SK-N-SH treated with all-trans-retinoic acid at 6 μM for 48 hours (cell line): ENCODE measurements around the gene CACNA2D3.

ENCODE experiments used
- ATAC-seq: fragments of 200-7000 bp; cut with Tn5 transposase; 3 replicates; pipeline ENCODE4 v1.9.1; 2020; ENCODE audit warnings: mild to moderate bottlenecking, moderate library complexity
- ARNTL ChIP-seq: fragments of 450-650 bp; formaldehyde crosslinking; IDR thresholded peaks from 2 replicates; pipeline ENCODE4 v1.5.0; 2020; ENCODE audit warnings: low read depth, mild to moderate bottlenecking, moderate library complexity, borderline replicate concordance
- BACH2 ChIP-seq: fragments of 250-450 bp; sonication (Bioruptor Pico); IDR thresholded peaks from 2 replicates; pipeline ENCODE4 v1.9.0; 2021; ENCODE audit warnings: mild to moderate bottlenecking, borderline replicate concordance
- CREB5 ChIP-seq: fragments of 250-450 bp; sonication (Bioruptor Pico); IDR thresholded peaks from 2 replicates; pipeline ENCODE4 v1.5.1; 2020; ENCODE audit warnings: low read depth, mild to moderate bottlenecking, moderate library complexity
- CSDC2 ChIP-seq: fragments of 250-450 bp; sonication (Bioruptor Pico); IDR thresholded peaks from 2 replicates; pipeline ENCODE4 v1.5.0; 2020; ENCODE audit warnings: mild to moderate bottlenecking, moderate library complexity
- ESRRG ChIP-seq: fragments of 250-450 bp; sonication (Bioruptor Pico); IDR thresholded peaks from 2 replicates; pipeline ENCODE4 v1.6.1; 2021; ENCODE audit warnings: mild to moderate bottlenecking
- GLIS3 ChIP-seq: fragments of 250-450 bp; sonication (Bioruptor Pico); IDR thresholded peaks from 2 replicates; pipeline ENCODE4 v1.5.0; 2020; ENCODE audit warnings: mild to moderate bottlenecking, moderate library complexity
- ISL1 ChIP-seq: fragments of 250-450 bp; sonication (Bioruptor Pico); IDR thresholded peaks from 2 replicates; pipeline ENCODE4 v2.1.2; 2022; ENCODE audit warnings: mild to moderate bottlenecking, moderate library complexity
- OSR1 ChIP-seq: fragments of 250-450 bp; sonication (Bioruptor Pico); IDR thresholded peaks from 2 replicates; pipeline ENCODE4 v1.8.0; 2022; ENCODE audit warnings: moderate library complexity, mild to moderate bottlenecking, inconsistent platforms
- PATZ1 ChIP-seq: fragments of 250-450 bp; sonication (Bioruptor Pico); IDR thresholded peaks from 2 replicates; pipeline ENCODE4 v1.8.0; 2020; ENCODE audit warnings: mild to moderate bottlenecking, moderate library complexity, borderline replicate concordance
- POU6F1 ChIP-seq: fragments of 250-450 bp; sonication (Bioruptor Pico); IDR thresholded peaks from 2 replicates; pipeline ENCODE4 v1.8.0; 2021; ENCODE audit warnings: low read depth, mild to moderate bottlenecking, moderate library complexity, borderline replicate concordance
- PPARA ChIP-seq: fragments of 250-450 bp; sonication (Bioruptor Pico); IDR thresholded peaks from 2 replicates; pipeline ENCODE4 v1.5.0; 2020; ENCODE audit warnings: mild to moderate bottlenecking, borderline replicate concordance
- SNAI2 ChIP-seq: fragments of 250-450 bp; sonication (Bioruptor Pico); IDR thresholded peaks from 2 replicates; pipeline ENCODE4 v1.5.0; 2020; ENCODE audit warnings: mild to moderate bottlenecking, moderate library complexity
- TCF4 ChIP-seq: fragments of 250-450 bp; sonication (Bioruptor Pico); IDR thresholded peaks from 2 replicates; pipeline ENCODE4 v1.8.0; 2021; ENCODE audit warnings: mild to moderate bottlenecking, moderate library complexity, borderline replicate concordance
- TOX ChIP-seq: fragments of 250-450 bp; sonication (Bioruptor Pico); IDR thresholded peaks from 2 replicates; pipeline ENCODE4 v1.8.0; 2021; ENCODE audit warnings: mild to moderate bottlenecking, moderate library complexity, borderline replicate concordance
- ZC3H10 ChIP-seq: fragments of 250-450 bp; sonication (Bioruptor Pico); IDR thresholded peaks from 2 replicates; pipeline ENCODE4 v1.5.1; 2021; ENCODE audit warnings: mild to moderate bottlenecking, moderate library complexity
- ZFP3 ChIP-seq: fragments of 250-450 bp; sonication (Bioruptor Pico); IDR thresholded peaks from 2 replicates; pipeline ENCODE4 v1.5.0; 2020; ENCODE audit warnings: mild to moderate bottlenecking, moderate library complexity
- ZNF565 ChIP-seq: fragments of 450-650 bp; formaldehyde crosslinking; conservative IDR thresholded peaks from 2 replicates; pipeline ENCODE4 v1.5.0; 2020; ENCODE audit warnings: low read depth, mild to moderate bottlenecking, moderate library complexity
- ZNF70 ChIP-seq: fragments of 450-650 bp; formaldehyde crosslinking; IDR thresholded peaks from 2 replicates; pipeline ENCODE4 v1.5.0; 2020; ENCODE audit warnings: mild to moderate bottlenecking, moderate library complexity
- ZNF8 ChIP-seq: fragments of 450-650 bp; formaldehyde crosslinking; IDR thresholded peaks from 2 replicates; pipeline ENCODE4 v1.5.0; 2020; ENCODE audit warnings: mild to moderate bottlenecking, moderate library complexity
- TF ChIP-seq, protein P1 (sequence below): fragments of 250-450 bp; sonication (Bioruptor Pico); IDR thresholded peaks from 2 replicates; pipeline ENCODE4 v1.5.0; 2020; ENCODE audit warnings: mild to moderate bottlenecking, moderate library complexity

CACNA2D3 gene

DNA sequence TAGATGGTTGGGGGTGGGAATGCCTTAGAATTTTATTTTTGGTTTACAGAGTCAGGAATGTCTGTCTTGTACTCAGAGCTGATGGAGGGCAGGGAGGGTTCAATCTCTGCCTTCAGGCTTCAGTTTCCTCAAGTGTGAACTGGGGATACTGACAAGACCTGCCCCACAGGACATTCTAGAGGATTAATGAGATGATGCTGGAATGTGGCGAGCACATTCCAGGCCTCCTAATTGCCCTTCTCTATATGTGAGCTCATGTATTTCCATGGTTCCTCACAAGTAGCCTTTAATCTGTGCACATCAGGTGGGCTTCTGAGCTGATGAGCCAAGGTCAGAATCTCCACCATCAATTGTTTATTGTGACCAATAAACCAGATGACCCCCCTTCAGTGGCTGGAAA lies 90.4 kb downstream of the CACNA2D3 start:
- no peak for ATAC-seq
- no peak for TF ChIP-seq ZC3H10 (CRISPR knock-in tag)
- no peak for TF ChIP-seq ARNTL
- TF ChIP-seq ESRRG (CRISPR knock-in tag) = no peak
- TF ChIP-seq BACH2 (CRISPR knock-in tag) = no peak
- TF ChIP-seq POU6F1 (CRISPR knock-in tag) = no peak
- TF ChIP-seq PPARA (CRISPR knock-in tag) = no peak
- TF ChIP-seq TOX (CRISPR knock-in tag) = no peak
- no peak for TF ChIP-seq OSR1
- TF ChIP-seq GLIS3 (CRISPR knock-in tag) = no peak

GRCh38 chr3:54213907-54214306 lies 91.6 kb downstream of the CACNA2D3 start:
- no peak for ATAC-seq
- TF ChIP-seq POU6F1 (CRISPR knock-in tag) (no peak), ZC3H10 (CRISPR knock-in tag) (no peak)

- TF ChIP-seq ZFP3 (CRISPR knock-in tag) = no peak
- TF ChIP-seq CREB5 (CRISPR knock-in tag) = no peak
- TF ChIP-seq GLIS3 (CRISPR knock-in tag) = no peak
- no peak for TF ChIP-seq ARNTL
- no peak for TF ChIP-seq ZNF8
- TF ChIP-seq TCF4 (CRISPR knock-in tag) = no peak
- TF ChIP-seq ZNF565 (CRISPR knock-in tag) = no peak
- no peak for TF ChIP-seq ISL1 (CRISPR knock-in tag)
- no peak for TF ChIP-seq PATZ1
- no peak for TF ChIP-seq POU6F1 (CRISPR knock-in tag)
- no peak for TF ChIP-seq ZNF70
- TF ChIP-seq, protein P1, sequence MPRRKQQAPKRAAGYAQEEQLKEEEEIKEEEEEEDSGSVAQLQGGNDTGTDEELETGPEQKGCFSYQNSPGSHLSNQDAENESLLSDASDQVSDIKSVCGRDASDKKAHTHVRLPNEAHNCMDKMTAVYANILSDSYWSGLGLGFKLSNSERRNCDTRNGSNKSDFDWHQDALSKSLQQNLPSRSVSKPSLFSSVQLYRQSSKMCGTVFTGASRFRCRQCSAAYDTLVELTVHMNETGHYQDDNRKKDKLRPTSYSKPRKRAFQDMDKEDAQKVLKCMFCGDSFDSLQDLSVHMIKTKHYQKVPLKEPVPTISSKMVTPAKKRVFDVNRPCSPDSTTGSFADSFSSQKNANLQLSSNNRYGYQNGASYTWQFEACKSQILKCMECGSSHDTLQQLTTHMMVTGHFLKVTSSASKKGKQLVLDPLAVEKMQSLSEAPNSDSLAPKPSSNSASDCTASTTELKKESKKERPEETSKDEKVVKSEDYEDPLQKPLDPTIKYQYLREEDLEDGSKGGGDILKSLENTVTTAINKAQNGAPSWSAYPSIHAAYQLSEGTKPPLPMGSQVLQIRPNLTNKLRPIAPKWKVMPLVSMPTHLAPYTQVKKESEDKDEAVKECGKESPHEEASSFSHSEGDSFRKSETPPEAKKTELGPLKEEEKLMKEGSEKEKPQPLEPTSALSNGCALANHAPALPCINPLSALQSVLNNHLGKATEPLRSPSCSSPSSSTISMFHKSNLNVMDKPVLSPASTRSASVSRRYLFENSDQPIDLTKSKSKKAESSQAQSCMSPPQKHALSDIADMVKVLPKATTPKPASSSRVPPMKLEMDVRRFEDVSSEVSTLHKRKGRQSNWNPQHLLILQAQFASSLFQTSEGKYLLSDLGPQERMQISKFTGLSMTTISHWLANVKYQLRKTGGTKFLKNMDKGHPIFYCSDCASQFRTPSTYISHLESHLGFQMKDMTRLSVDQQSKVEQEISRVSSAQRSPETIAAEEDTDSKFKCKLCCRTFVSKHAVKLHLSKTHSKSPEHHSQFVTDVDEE (CRISPR knock-in tag) = no peak
- no peak for TF ChIP-seq CSDC2 (CRISPR knock-in tag)
- TF ChIP-seq BACH2 (CRISPR knock-in tag) = no peak
- no peak for TF ChIP-seq SNAI2 (CRISPR knock-in tag)
Observed at GRCh38 chr3:54214845-54215244, 92.5 kb downstream of the CACNA2D3 start.

More at GRCh38 chr3:54214845-54215244, 92.5 kb downstream of the CACNA2D3 start:
- no peak for ATAC-seq
